Keratinocyte (primary cell): ENCODE results near the gene PPP1R12A. TPM values are rescaled to one million over a fixed set of nuclear protein-coding genes. Genes with fewer than 3 reads are reported as not detected.

Source experiments
- DNase-seq: peaks from one replicate; pipeline ENCODE4 v3.0.0-alpha.2; 2011; ENCODE audit warnings: low read depth, missing footprints, low spot score
- FAIRE-seq: peaks from 2 replicates; lab custom pipeline; 2011; peaks lifted over from hg19 to GRCh38; lab: Jason Lieb, UNC
- H2AFZ ChIP-seq: 2 replicates; pipeline ENCODE4 v1.6.0; 2012; ENCODE audit warnings: low read length, control low read depth, inconsistent platforms; ENCODE audit not compliant: control insufficient read depth
- H3K27ac ChIP-seq: 2 replicates; pipeline ENCODE4 v1.5.1; 2011; ENCODE audit warnings: low read length; ENCODE audit not compliant: control insufficient read depth, insufficient read depth
- H3K27me3 ChIP-seq: 3 replicates; pipeline ENCODE4 v1.6.0; 2011; ENCODE audit warnings: low read length; ENCODE audit not compliant: control insufficient read depth, insufficient read depth; ENCODE audit errors: extremely low read depth
- H3K36me3 ChIP-seq, 2 experiments: 2 replicates in 1 of 2; 3 replicates in 1 of 2; pipeline ENCODE4 v1.5.1; 2011; ENCODE audit warnings: low read length in 2 of 2, mild to moderate bottlenecking in 1 of 2; ENCODE audit not compliant: control insufficient read depth in 2 of 2, insufficient read depth in 2 of 2; ENCODE audit errors: extremely low read depth in 1 of 2
- H3K4me1 ChIP-seq: 3 replicates; pipeline ENCODE4 v1.5.1; 2011; ENCODE audit warnings: low read length; ENCODE audit not compliant: control insufficient read depth, insufficient read depth; ENCODE audit errors: extremely low read depth
- H3K4me2 ChIP-seq: 3 replicates; pipeline ENCODE4 v1.6.0; 2011; ENCODE audit warnings: low read depth, low read length; ENCODE audit not compliant: control insufficient read depth, insufficient read depth; ENCODE audit errors: extremely low read depth
- H3K4me3 ChIP-seq, 3 experiments: fragments of 200-600 bp in 1 of 3; sonication (generic) in 1 of 3; 2 replicates in 2 of 3; 3 replicates in 1 of 3; pipeline ENCODE4 v1.5.1; 2011 to 2016; ENCODE audit warnings: low read length in 3 of 3, mild to moderate bottlenecking in 3 of 3, control low read depth in 2 of 3, inconsistent platforms in 1 of 3, low read depth in 1 of 3, mixed read lengths in 1 of 3, mixed run types in 1 of 3, moderate library complexity in 1 of 3; ENCODE audit not compliant: control insufficient read depth in 2 of 3, insufficient read depth in 2 of 3; ENCODE audit errors: extremely low read depth in 1 of 3
- H3K79me2 ChIP-seq: 2 replicates; pipeline ENCODE4 v1.6.0; 2012; ENCODE audit warnings: low read length; ENCODE audit not compliant: control insufficient read depth, insufficient read depth
- H3K9ac ChIP-seq: 3 replicates; pipeline ENCODE4 v1.6.0; 2011; ENCODE audit warnings: low read length; ENCODE audit not compliant: control insufficient read depth, insufficient read depth; ENCODE audit errors: extremely low read depth
- H3K9me1 ChIP-seq: 3 replicates; pipeline ENCODE4 v1.6.0; 2011; ENCODE audit warnings: low read length; ENCODE audit not compliant: control insufficient read depth, insufficient read depth; ENCODE audit errors: extremely low read depth
- H3K9me3 ChIP-seq: 2 replicates; pipeline ENCODE4 v1.5.1; 2012; ENCODE audit warnings: low read depth, low read length; ENCODE audit not compliant: control insufficient read depth
- H4K20me1 ChIP-seq: 3 replicates; pipeline ENCODE4 v1.6.0; 2011; ENCODE audit warnings: low read length; ENCODE audit not compliant: control insufficient read depth, insufficient read depth; ENCODE audit errors: extremely low read depth
- EZH2 ChIP-seq: IDR thresholded peaks from one replicate; pipeline ENCODE4 v1.6.1; 2012; ENCODE audit warnings: inconsistent platforms, mild to moderate bottlenecking, low read length, moderate library complexity
- dilution Hi-C: fragments of 300-500 bp; cut with MboI; formaldehyde crosslinking; loops from one replicate; pipeline ENCODE4 v1.7.0; 2020; ENCODE audit warnings: low sequenced_read_pairs; ENCODE audit not compliant: extremely low pct_ligation_motif_present
- polyA plus RNA-seq, 5 experiments: library from polyadenylated mRNA; depleted of rRNA in 3 of 5; stranded (reverse) in 3 of 5; stranded (forward) in 1 of 5; unstranded in 1 of 5; fragments of >200 nt; gene quantifications; 1 replicate in 1 of 5; 2 replicates in 3 of 5; 3 replicates in 1 of 5; pipeline versions ENCODE4 v1.2.1 to v1.2.3, GENCODE V29; 2011 to 2012; ENCODE audit warnings: missing spikeins in 2 of 5, low read depth in 1 of 5, low replicate concordance in 1 of 5
- TF ChIP-seq, protein P1 (sequence below), 3 experiments: IDR thresholded peaks in 1 of 3; conservative IDR thresholded peaks in 1 of 3; optimal IDR thresholded peaks in 1 of 3; 2 replicates in 2 of 3; 3 replicates in 1 of 3; pipeline versions ENCODE3 to v1.5.1; 2011; ENCODE audit warnings: low read length in 3 of 3, mild to moderate bottlenecking in 3 of 3, moderate library complexity in 2 of 3, control low read depth in 1 of 3, inconsistent platforms in 1 of 3; ENCODE audit not compliant: insufficient read depth in 2 of 3; ENCODE audit errors: extremely low read depth in 1 of 3

PPP1R12A gene
- polyA plus RNA-seq, 1 donor (not counting 4 experiments of a cell fraction or from before 2014, with no cell fraction given): 45.2 TPM

DNA sequence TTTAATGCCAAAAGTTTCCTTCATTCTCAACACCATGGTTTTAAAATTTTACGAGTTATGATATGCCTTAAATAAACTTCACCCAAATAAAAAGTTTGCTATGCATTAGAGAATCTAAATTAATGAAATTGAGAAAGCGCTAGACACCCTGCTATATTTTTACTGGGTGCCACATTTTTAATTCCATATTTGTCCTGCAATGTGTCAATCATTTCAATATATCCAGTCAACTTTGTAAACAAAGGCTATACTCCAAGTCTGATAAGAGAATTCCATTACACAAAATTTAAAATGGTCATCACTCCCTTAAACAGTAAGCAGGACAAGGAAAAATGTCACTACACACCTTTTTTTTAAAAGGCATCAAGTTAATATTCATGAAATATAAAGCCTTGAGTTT, 1.9 kb downstream of the PPP1R12A start:
- Histone ChIP-seq H3K9me3 (no peaks in the 10 kb centered on the region), H3K4me2 (peak overlapping the region; percentile 60), H3K27ac (peak overlapping the region; percentile 6), H3K27me3 (no peaks in the 10 kb centered on the region), H3K79me2 (peaks cover 83% of the 10 kb centered on the region), H3K4me1 (peaks cover 20% of the 10 kb centered on the region), H4K20me1 (peaks cover 11% of the 10 kb centered on the region), H3K36me3 (no peaks in the 10 kb centered on the region), H2AFZ (no peak overlapping the region), H3K9ac (peak overlapping the region; percentile 95), H3K4me3 (peak overlapping the region; percentile 82 to 99 (median 83)), H3K9me1 (peaks cover 2% of the 10 kb centered on the region)
- dilution Hi-C loops: no loop called here
- no peak for DNase-seq
- TF ChIP-seq, protein P1, sequence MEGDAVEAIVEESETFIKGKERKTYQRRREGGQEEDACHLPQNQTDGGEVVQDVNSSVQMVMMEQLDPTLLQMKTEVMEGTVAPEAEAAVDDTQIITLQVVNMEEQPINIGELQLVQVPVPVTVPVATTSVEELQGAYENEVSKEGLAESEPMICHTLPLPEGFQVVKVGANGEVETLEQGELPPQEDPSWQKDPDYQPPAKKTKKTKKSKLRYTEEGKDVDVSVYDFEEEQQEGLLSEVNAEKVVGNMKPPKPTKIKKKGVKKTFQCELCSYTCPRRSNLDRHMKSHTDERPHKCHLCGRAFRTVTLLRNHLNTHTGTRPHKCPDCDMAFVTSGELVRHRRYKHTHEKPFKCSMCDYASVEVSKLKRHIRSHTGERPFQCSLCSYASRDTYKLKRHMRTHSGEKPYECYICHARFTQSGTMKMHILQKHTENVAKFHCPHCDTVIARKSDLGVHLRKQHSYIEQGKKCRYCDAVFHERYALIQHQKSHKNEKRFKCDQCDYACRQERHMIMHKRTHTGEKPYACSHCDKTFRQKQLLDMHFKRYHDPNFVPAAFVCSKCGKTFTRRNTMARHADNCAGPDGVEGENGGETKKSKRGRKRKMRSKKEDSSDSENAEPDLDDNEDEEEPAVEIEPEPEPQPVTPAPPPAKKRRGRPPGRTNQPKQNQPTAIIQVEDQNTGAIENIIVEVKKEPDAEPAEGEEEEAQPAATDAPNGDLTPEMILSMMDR (optimal IDR thresholded peaks at IDR 0.05 in 1 of 3, IDR thresholded peaks at IDR 0.05 in 1 of 3, conservative IDR thresholded peaks at IDR 0.05 in 1 of 3; ENCODE audit: extremely low read depth in 1 of 3, insufficient read depth in 2 of 3, low read length in 3 of 3): no peak
- TF ChIP-seq EZH2: no peak
- no peak for FAIRE-seq

DNA sequence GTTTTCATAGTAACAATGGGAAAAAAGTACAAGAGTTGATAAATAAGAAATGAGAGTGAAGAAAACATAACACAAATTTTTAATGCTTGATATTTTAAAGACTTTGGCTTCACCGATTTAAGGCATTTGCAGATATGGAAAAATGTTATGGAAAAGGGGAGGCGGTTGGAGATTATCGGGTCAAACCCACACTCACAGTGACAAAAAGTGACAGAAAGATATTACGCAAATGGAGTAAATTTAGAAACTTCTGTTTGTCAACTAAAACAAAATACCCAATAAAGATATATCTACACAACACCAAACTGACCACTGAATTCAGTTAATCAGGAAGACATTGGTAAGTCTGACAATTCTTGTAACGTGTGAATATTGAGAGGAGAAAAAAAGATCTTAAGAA, 2.5 kb downstream of the PPP1R12A start:
- Histone ChIP-seq H3K9ac (peak overlapping the region; percentile 13), H3K4me2 (peak overlapping the region; percentile 60), H3K9me3 (no peaks in the 10 kb centered on the region), H3K4me3 (peak overlapping the region; percentile 82 to 99 (median 83)), H3K79me2 (peaks cover 90% of the 10 kb centered on the region), H2AFZ (no peak overlapping the region), H3K36me3 (no peaks in the 10 kb centered on the region), H3K27ac (no peak overlapping the region), H3K4me1 (peaks cover 21% of the 10 kb centered on the region), H3K27me3 (no peaks in the 10 kb centered on the region), H3K9me1 (peaks cover 2% of the 10 kb centered on the region), H4K20me1 (peaks cover 11% of the 10 kb centered on the region)
- FAIRE-seq: no peak
- DNase-seq: no peak
- TF ChIP-seq EZH2: no peak
- TF ChIP-seq, protein P1 (optimal IDR thresholded peaks at IDR 0.05 in 1 of 3, IDR thresholded peaks at IDR 0.05 in 1 of 3, conservative IDR thresholded peaks at IDR 0.05 in 1 of 3; ENCODE audit: extremely low read depth in 1 of 3, insufficient read depth in 2 of 3, low read length in 3 of 3): no peak
- dilution Hi-C loops: no loop called here
